Measurements from ENCODE around the gene METTL22. TPM values are rescaled to one million over a fixed set of nuclear protein-coding genes. Genes with fewer than 3 reads are reported as not detected.

The METTL22 gene
- total and polyA plus RNA-seq, 10 of the 15 experiments (the other 5 are each of a cell fraction or from before 2014, with no cell fraction given): 6.4 to 34.7 (median 18.8) TPM

GRCh38 chr16:8585857-8586256, 35.6 kb upstream of the METTL22 start:
- BruUV-seq (replicated peaks): no TSS peak
- ChIA-PET RAD21 (ENCODE audit: unreplicated experiment) (no interaction called here), POLR2A (no interaction called here), CTCF (no interaction called here), SMC1A (ENCODE audit: uncharacterized antibody, unreplicated experiment) (interaction anchor here (0.8 kb wide), 1 partner anchor 11 kb away, joined by 3 read pairs; no protein-coding TSS in a partner anchor)
- ATAC-seq (no peak), DNase-seq (ENCODE audit: low read depth, low spot score) (no peak), FAIRE-seq (no peak)
- Histone ChIP-seq H3K4me2 (ENCODE audit: control insufficient read depth, insufficient read depth) (no peak overlapping the region), H3K79me2 (ENCODE audit: control insufficient read depth, insufficient read depth, low read length) (no peaks in the 10 kb centered on the region), H3K27me3 (replicated peaks in 1 of 2; ENCODE audit: control insufficient read depth in 2 of 2, insufficient read depth in 2 of 2, low read length in 1 of 2) (peaks cover 6 to 11% of the 10 kb centered on the region in 2 experiments; a peak in 3 of 4 replicates), H3K4me3 (no peak overlapping the region), H3K9me3 (replicated peaks; ENCODE audit: control insufficient read depth, insufficient read depth, low read length) (peaks cover 1% of the 10 kb centered on the region; the same call in 1 of the 3 replicates), H2AFZ (ENCODE audit: control insufficient read depth, low read depth, low read length) (no peak overlapping the region), H3K4me1 (ENCODE audit: control insufficient read depth, insufficient read depth, low read length) (0 out of 2 replicates have a peak, but pooled peaks cover 3% of the 10 kb centered on the region), H3K27ac (ENCODE audit: control insufficient read depth, insufficient read depth) (no peak overlapping the region), H3K36me3 (ENCODE audit: control insufficient read depth in 2 of 2, insufficient read depth in 2 of 2, low read length in 1 of 2) (no peaks in the 10 kb centered on the region), H3K9ac (ENCODE audit: control insufficient read depth, insufficient read depth, low read length) (no peak overlapping the region), H4K20me1 (ENCODE audit: control insufficient read depth, insufficient read depth) (no peaks in the 10 kb centered on the region)
- in situ Hi-C loops (cut with MboI): no loop called here
- 26% methylated on average over 3 of the region's 3 CpGs for WGBS (ENCODE audit: insufficient coverage, insufficient replicate concordance, low lambda C conversion rate, missing lambda C conversion rate)
- TF ChIP-seq ZNF24 (IDR thresholded peaks at IDR 0.05) (no peak), IKZF2 (IDR thresholded peaks at IDR 0.05) (no peak), ZNF217 (IDR thresholded peaks at IDR 0.05) (no peak), ZBTB33 (IDR thresholded peaks at IDR 0.05) (no peak), HDAC6 (IDR thresholded peaks at IDR 0.05; ENCODE audit: unreplicated experiment) (no peak)
- intact Hi-C loops (cut with micrococcal nuclease; ENCODE audit: unreplicated experiment): no loop called here

GRCh38 chr16:8587065-8587464, 34.4 kb upstream of the METTL22 start:
- ChIA-PET RAD21 (ENCODE audit: unreplicated experiment) (no interaction called here), CTCF (no interaction called here), SMC1A (ENCODE audit: uncharacterized antibody, unreplicated experiment) (no interaction called here), POLR2A (interaction anchor here (1.3 kb wide), 1 partner anchor 11 kb away, joined by 3 read pairs; no protein-coding TSS in a partner anchor)
- BruUV-seq (replicated peaks): no TSS peak
- Histone ChIP-seq H3K4me2 (ENCODE audit: control insufficient read depth, insufficient read depth) (no peak overlapping the region), H3K27ac (ENCODE audit: control insufficient read depth, insufficient read depth) (no peak overlapping the region), H3K36me3 (ENCODE audit: control insufficient read depth in 2 of 2, insufficient read depth in 2 of 2, low read length in 1 of 2) (no peaks in the 10 kb centered on the region), H3K4me1 (ENCODE audit: control insufficient read depth, insufficient read depth, low read length) (no peaks in the 10 kb centered on the region), H3K27me3 (replicated peaks in 1 of 2; ENCODE audit: control insufficient read depth in 2 of 2, insufficient read depth in 2 of 2, low read length in 1 of 2) (peaks cover 6 to 11% of the 10 kb centered on the region in 2 experiments; a peak in 3 of 4 replicates), H3K79me2 (ENCODE audit: control insufficient read depth, insufficient read depth, low read length) (no peaks in the 10 kb centered on the region), H2AFZ (ENCODE audit: control insufficient read depth, low read depth, low read length) (no peak overlapping the region), H4K20me1 (ENCODE audit: control insufficient read depth, insufficient read depth) (no peaks in the 10 kb centered on the region), H3K9me3 (replicated peaks; ENCODE audit: control insufficient read depth, insufficient read depth, low read length) (peaks cover 1% of the 10 kb centered on the region; the same call in 1 of the 3 replicates), H3K4me3 (no peak overlapping the region), H3K9ac (ENCODE audit: control insufficient read depth, insufficient read depth, low read length) (no peak overlapping the region)
- intact Hi-C loops (cut with micrococcal nuclease; ENCODE audit: unreplicated experiment): no loop called here
- ATAC-seq (no peak), DNase-seq (ENCODE audit: low read depth, low spot score) (no peak), FAIRE-seq (no peak)
- in situ Hi-C loops (cut with MboI): no loop called here
- TF ChIP-seq MEF2B (IDR thresholded peaks at IDR 0.05; ENCODE audit: partially characterized antibody, poor library complexity, severe bottlenecking) (no peak), IRF5 (IDR thresholded peaks at IDR 0.05; ENCODE audit: borderline replicate concordance) (no peak), EGR1 (IDR thresholded peaks at IDR 0.05; ENCODE audit: borderline replicate concordance in 1 of 2, low read depth in 2 of 2, low read length in 2 of 2) (no peak), FOXM1 (IDR thresholded peaks at IDR 0.05; ENCODE audit: low read depth, low read length) (no peak), REST (IDR thresholded peaks at IDR 0.05; ENCODE audit: low read depth, low read length) (no peak), RAD21 (IDR thresholded peaks at IDR 0.05; ENCODE audit: insufficient read depth, low read depth, low read length) (no peak), CBX3 (IDR thresholded peaks at IDR 0.05; ENCODE audit: borderline replicate concordance, low read depth) (no peak)

All from GM12878 (cell line).